Measurements from ENCODE around the gene DUSP3.
A peak's percentile ranks its signal among the peaks of the same experiment; 100 is the strongest.

The DUSP3 gene

GRCh38 chr17:43733956-43734355 lies 44.8 kb downstream of the DUSP3 start:
- DNase-seq (ENCODE audit: low read depth in 2 of 2): no peak

- peak; percentile 77 to 78 for DNase-seq (ENCODE audit: low read depth in 2 of 2)
Measured at GRCh38 chr17:43732958-43733357, 45.8 kb downstream of the DUSP3 start.

GRCh38 chr17:43728081-43728480 lies 50.7 kb downstream of the DUSP3 start:
- DNase-seq (ENCODE audit: low read depth in 2 of 2): no peak

- DNase-seq (ENCODE audit: low read depth in 2 of 2): no peak
Measured at GRCh38 chr17:43723697-43724359, 54.9 kb downstream of the DUSP3 start.

DNA sequence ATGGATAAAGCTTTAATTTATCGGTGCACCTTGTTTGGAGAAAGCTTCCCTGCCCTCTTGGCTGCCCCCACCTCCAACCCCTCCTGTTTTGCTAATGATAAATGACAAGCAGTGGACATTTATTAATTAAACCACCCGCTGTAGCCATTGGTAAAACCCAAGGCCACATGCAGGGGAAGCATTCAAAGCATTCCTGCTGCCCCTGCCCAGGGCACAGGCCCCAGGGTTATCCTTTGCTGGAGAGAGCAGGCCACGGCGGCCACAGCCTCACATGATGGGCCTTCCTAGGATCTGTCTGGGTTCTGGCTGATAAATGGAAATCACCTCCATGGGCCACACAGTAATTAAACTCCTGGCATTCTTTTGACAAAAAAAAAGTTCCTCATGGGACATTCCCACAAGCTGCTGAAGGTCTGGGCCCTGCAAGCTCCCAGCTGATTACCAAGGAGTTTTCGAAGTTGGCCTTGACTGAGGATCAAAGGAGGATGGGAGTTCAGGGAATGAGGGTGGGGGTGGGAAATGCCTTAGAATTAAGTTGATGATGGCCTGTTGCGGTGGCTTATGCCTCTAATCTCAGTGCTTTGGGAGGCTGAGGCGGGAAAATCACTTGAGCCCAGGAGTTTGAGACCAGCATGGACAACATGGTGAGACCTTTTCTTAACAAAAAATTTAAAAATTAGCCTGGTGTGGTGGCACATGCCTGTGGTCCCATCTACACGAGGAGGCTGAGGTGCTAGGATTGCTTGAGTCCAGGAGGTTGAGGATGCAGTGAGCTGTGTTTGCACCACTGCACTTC lies 55.7 kb downstream of the DUSP3 start:
- no peak for DNase-seq (ENCODE audit: low read depth in 2 of 2)

- DNase-seq (ENCODE audit: low read depth in 2 of 2): no peak
Measured at GRCh38 chr17:43722269-43722619, 56.5 kb downstream of the DUSP3 start.

DNA sequence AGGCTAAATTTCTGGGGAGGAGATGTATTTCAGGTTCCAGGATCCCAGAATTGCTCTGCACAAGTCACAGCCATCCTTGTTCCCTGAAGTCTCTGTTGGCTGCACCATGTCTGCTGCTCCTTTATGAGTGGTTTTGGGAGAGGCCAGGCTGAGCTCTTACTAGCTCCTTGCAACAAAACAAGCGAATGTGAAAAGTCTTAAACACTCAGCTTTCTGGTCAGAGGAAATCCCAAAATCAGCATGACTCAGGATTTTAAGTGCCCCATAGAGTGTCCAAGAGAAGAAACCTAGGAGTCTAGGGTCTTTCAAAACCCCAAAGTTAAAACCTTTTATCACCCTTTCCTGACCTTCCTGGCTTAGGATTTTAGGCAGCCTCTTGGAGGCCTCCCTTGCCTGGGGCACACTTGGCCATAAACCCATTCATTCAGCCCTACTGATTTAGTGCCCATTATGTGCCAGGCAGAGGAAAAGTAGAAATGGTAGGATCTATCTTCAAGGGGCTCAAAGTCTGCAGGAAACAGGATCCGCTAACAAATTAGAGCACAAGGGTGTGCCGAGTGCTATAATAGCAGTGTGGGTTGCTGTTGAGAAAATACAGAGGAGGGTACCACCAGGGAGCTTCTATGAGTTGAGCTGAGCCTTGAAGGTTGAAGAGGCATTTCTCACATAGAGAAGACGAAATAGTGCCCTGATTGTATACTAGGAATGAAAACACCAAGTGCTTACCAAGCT lies 57.1 kb downstream of the DUSP3 start:
- no peak for DNase-seq (ENCODE audit: low read depth in 2 of 2)

DNA sequence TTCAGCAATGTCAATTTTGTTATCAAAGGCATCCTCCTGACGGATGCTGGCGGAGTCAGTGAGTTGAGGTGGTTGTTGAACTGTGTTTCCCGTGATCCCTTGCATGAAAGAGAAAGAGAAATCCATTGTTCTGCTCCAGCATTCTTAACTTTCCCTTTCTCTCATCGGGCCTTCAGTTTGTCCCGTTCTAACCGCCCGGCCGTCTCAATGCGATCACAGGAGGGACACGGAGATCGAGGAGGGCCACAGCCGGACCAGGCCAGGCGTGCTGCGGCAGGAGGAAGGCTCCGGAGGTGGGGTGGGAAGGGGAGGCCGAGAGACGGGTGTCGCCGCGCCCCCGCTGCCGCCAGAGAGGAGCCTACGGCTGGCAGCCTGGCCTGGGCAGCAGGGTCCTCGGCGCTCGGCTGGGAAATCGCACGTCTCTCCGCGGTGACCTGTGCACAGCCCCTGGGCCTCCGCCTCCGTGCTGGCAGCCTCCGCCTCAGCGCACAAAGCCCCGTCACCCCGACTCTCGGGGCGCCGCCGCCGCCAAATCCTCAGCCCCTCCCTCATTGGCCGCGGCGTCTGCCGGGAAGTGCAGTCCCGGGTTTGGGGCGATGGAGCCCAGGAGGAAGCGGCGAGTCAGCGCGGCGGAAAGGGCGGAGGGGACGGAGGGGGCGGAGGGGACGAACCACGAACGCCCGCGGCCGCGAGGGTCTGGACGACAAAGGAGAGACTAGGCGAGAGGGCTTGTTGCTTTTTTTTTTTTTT lies 58.3 kb downstream of the DUSP3 start:
- DNase-seq (ENCODE audit: low read depth in 2 of 2): peak in 1 of 2 experiments; percentile 31

- no peak for DNase-seq (ENCODE audit: low read depth in 2 of 2)
Measured at GRCh38 chr17:43719578-43719977, 59.2 kb downstream of the DUSP3 start.

- DNase-seq (ENCODE audit: low read depth in 2 of 2): no peak
Measured at GRCh38 chr17:43718544-43718943, 60.2 kb downstream of the DUSP3 start.

GRCh38 chr17:43717913-43718312 lies 60.9 kb downstream of the DUSP3 start:
- DNase-seq (ENCODE audit: low read depth in 2 of 2): no peak
